ENCODE data around the gene NABP1.

DNA sequence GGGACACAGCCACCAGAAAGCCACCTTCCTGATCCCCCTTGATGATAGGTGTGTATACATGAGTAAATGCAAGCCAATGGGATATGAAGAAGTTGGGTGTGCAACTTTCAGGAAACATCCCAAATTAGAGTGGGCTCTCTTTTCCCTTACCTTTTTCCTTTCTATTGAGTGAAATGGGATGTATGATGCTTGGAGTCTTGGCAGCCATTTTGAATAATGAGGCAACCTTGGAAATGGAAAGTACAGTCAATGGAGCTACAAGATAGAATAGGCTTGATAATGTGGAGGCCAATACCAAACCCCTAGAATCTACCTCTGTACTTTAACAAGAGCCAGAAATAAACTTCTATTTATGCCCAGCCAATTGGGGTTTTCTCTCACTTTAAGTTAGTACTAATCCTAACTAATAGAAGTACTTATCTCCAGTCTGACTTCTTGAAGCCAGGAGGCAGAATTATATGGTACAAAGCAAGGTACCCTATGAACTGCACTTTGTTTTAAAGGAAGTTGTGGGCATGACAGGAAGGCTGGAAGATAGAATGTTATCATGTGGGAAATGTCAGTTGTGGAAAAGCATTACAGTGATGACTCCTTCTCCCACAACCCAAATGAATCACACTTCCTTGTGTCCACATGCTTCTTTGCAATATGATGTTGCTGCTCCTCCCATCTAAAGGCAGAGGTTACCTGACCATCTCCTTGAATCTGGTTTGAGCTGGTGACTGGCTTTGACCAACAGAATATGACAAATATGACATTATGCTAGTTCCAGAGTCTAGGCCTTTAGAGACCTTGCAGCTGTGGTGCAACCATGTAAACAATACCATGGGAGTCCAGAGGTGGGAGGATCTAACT is 12.9 kb upstream of the NABP1 start:
- TF ChIP-seq, protein P1, sequence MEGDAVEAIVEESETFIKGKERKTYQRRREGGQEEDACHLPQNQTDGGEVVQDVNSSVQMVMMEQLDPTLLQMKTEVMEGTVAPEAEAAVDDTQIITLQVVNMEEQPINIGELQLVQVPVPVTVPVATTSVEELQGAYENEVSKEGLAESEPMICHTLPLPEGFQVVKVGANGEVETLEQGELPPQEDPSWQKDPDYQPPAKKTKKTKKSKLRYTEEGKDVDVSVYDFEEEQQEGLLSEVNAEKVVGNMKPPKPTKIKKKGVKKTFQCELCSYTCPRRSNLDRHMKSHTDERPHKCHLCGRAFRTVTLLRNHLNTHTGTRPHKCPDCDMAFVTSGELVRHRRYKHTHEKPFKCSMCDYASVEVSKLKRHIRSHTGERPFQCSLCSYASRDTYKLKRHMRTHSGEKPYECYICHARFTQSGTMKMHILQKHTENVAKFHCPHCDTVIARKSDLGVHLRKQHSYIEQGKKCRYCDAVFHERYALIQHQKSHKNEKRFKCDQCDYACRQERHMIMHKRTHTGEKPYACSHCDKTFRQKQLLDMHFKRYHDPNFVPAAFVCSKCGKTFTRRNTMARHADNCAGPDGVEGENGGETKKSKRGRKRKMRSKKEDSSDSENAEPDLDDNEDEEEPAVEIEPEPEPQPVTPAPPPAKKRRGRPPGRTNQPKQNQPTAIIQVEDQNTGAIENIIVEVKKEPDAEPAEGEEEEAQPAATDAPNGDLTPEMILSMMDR (conservative IDR thresholded peaks at IDR 0.05; ENCODE audit: low read length): no peak
- TF ChIP-seq EZH2phosphoT487 (IDR thresholded peaks at IDR 0.05; ENCODE audit: borderline replicate concordance, low read depth, low read length): no peak
